ENCODE measurements around the gene MRS2. TPM values are rescaled to one million over a fixed set of nuclear protein-coding genes. Genes with fewer than 3 reads are reported as not detected.

MRS2 gene
- total and polyA plus RNA-seq, 9 of the 15 experiments (the other 6 are each of a cell fraction or from before 2014, with no cell fraction given): 14.6 to 57.9 (median 48.1) TPM

GRCh38 chr6:24402697-24403500, at the start of gene MRS2 (continued):
- TF ChIP-seq NR2C2 (CRISPR knock-in tag; IDR thresholded peaks at IDR 0.05): peak; percentile 81; the same call in 1 of the 2 replicates
- peak; percentile 86 for TF ChIP-seq NR2C2 (tag; IDR thresholded peaks at IDR 0.05)
- TF ChIP-seq GABPB1 (CRISPR knock-in tag; IDR thresholded peaks at IDR 0.05): peak; percentile 71
- TF ChIP-seq POLR2AphosphoS2 (IDR thresholded peaks at IDR 0.05; ENCODE audit: low read length): peak; percentile 46; the same call in 1 of the 2 replicates
- TF ChIP-seq KAT7 (CRISPR knock-in tag; IDR thresholded peaks at IDR 0.05; ENCODE audit: borderline replicate concordance): peak; percentile 86; the same call in 1 of the 2 replicates
- TF ChIP-seq GATA2 (CRISPR knock-in tag; IDR thresholded peaks at IDR 0.05): no peak
- peak; percentile 18; the same call in 1 of the 2 replicates for TF ChIP-seq ZBTB7A (IDR thresholded peaks at IDR 0.05; ENCODE audit: borderline replicate concordance, control insufficient read depth, low read depth, low read length)
- peak; percentile 85 for TF ChIP-seq STAT6 (CRISPR knock-in tag; IDR thresholded peaks at IDR 0.05)
- peak; percentile 66 for TF ChIP-seq PCBP1 (IDR thresholded peaks at IDR 0.05; ENCODE audit: low read depth, low read length, poor library complexity, severe bottlenecking)
- TF ChIP-seq FIP1L1 (IDR thresholded peaks at IDR 0.05; ENCODE audit: low read depth, low read length, poor library complexity, severe bottlenecking): peak; percentile 54
- peak; percentile 64 for TF ChIP-seq MYC (IDR thresholded peaks at IDR 0.05; ENCODE audit: low read depth, low read length)
- TF ChIP-seq MYC (CRISPR knock-in tag; IDR thresholded peaks at IDR 0.05; ENCODE audit: borderline replicate concordance, low read depth): peak; percentile 61; the same call in 1 of the 2 replicates
- peak; percentile 65 for TF ChIP-seq L3MBTL2 (IDR thresholded peaks at IDR 0.05)
- no peak for TF ChIP-seq U2AF2 (optimal IDR thresholded peaks at IDR 0.05; ENCODE audit: low read depth, low read length)
- TF ChIP-seq SMARCA4 (IDR thresholded peaks at IDR 0.05): peak; percentile 48; the same call in 1 of the 2 replicates
- peak; percentile 94 for TF ChIP-seq ZFX (CRISPR knock-in tag; IDR thresholded peaks at IDR 0.05)
- TF ChIP-seq HCFC1 (IDR thresholded peaks at IDR 0.05; ENCODE audit: low read depth, low read length): peak; percentile 40; the same call in 1 of the 2 replicates
- peak in 1 of 2 experiments; percentile 83; a peak in 2 of 4 replicates for TF ChIP-seq TEAD1 (CRISPR knock-in tag; IDR thresholded peaks at IDR 0.05)
- TF ChIP-seq NFE2 (IDR thresholded peaks at IDR 0.05; ENCODE audit: low read depth): 0 out of 2 replicates have a peak, but pooled peaks have one; percentile 2
- TF ChIP-seq C11orf30 (IDR thresholded peaks at IDR 0.05; ENCODE audit: low read depth): peak; percentile 34; the same call in 1 of the 2 replicates
- peak; percentile 78 for TF ChIP-seq THAP12 (CRISPR knock-in tag; IDR thresholded peaks at IDR 0.05)
- 0 out of 2 replicates have a peak, but pooled peaks have one; percentile 50 for TF ChIP-seq CBX1 (IDR thresholded peaks at IDR 0.05; ENCODE audit: low read depth)
- TF ChIP-seq CTBP1 (IDR thresholded peaks at IDR 0.05; ENCODE audit: borderline replicate concordance): peak; percentile 67; the same call in 1 of the 2 replicates
- TF ChIP-seq ZNF77 (CRISPR knock-in tag; IDR thresholded peaks at IDR 0.05): peak; percentile 68; the same call in 1 of the 2 replicates
- peak; percentile 48; the same call in 1 of the 2 replicates for TF ChIP-seq SP1 (CRISPR knock-in tag; IDR thresholded peaks at IDR 0.05)

Data from K562 (cell line).